Glomerular endothelial cell (primary cell): ENCODE measurements around the gene SRSF7. TPM values are rescaled to one million over a fixed set of nuclear protein-coding genes. Genes with fewer than 3 reads are reported as not detected.
"Not testable (repeated sequence)": the region's sequence is repeated elsewhere in the genome, so short reads cannot be mapped to it uniquely, and the experiment has no call there.

Experiments
- DNase-seq: peaks from one replicate; pipeline ENCODE4 v3.0.0-alpha.2; 2011; ENCODE audit warnings: low read depth, low spot score; ENCODE audit errors: extremely low read depth
- total RNA-seq: library from RNA; depleted of rRNA; stranded (reverse); fragments of >200 nt; gene quantifications from 2 replicates; pipeline ENCODE4 v1.2.3, GENCODE V29; 2015

SRSF7 gene
- total RNA-seq: 86.9 and 97.4 TPM in 2 replicates

GRCh38 chr2:38750891-38751595, at the start of gene SRSF7:
Gene SRSF7 (minus strand): TSS chr2:38751361. CDS start chr2:38751256, 105 bp downstream.
- DNase-seq: peak; percentile 97

DNA sequence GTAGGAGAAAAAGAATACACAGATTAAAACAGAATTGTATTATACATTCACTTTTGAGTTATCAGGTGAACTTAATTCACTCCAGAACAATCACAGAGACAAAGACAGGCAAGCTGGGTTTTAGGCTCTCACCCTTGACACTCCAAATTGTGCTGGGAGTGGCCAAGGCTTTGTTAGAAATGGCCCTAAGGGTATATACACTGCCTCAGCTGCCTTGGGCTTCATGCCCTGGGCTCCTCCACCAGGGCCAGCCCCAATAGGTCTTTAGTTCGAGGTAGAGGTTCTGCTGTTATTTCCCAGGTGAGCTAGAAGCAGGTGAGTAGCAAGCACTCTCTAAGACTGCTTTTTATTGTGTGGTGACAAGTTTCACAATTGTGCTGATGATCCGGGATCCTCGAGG, 46.8 kb upstream of the SRSF7 start:
- DNase-seq: no peak

GRCh38 chr2:38797250-38797676, 46.1 kb upstream of the SRSF7 start:
- DNase-seq: peak; percentile 79

GRCh38 chr2:38795016-38795415, 43.9 kb upstream of the SRSF7 start:
- not testable (repeated sequence) for DNase-seq

DNA sequence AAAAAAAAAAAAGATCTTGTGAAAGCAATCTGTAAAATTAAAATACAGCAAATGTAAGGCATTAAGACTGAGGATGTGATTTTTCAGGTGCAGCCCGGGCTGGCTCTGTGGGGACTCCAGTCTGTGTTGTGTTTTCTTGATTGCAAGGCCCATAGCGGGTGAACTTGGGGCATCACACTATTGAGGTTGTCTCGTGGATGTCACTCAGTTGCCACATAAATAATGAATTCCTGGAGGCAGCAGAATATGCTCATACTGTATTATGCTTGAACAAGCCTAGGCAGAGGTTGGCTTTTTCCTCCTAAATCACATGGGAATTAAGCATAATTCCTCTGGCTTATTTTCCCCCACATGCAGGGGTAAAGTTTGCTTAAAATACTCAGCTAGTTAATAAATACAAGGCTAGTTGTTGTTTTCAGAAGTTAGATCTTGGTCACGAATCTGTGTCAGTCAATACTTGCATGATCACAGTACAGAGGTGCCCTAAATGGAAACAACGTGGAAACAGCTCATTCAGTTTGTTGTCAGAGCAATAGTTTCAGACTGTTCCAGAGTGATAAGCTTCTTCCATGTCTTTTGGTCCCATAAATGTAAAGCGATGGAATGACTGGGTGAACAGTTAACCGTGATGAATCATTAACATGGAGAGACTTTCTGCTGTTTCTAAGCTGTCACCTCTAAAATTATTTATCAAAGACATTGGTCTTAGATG, 43.2 kb upstream of the SRSF7 start:
- no peak for DNase-seq

DNA sequence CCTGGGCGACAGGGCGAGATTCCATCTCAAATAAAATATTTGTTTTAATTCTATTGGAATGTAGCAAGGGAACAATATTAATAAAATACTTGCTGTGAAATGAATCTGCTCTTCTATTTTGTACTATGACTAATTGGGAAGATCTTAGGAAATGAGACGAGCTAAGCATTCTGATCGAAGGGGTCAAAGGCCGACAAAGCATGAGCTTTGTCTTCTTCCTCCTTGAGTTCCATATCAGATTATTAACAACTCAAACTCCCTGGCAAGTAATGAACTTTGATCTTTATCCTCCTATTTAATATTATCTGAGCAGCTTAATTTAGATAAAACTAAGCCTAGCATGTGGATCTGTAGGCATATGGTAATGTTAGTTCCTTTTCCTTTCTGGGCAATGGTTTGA, 42.4 kb upstream of the SRSF7 start:
- no peak for DNase-seq

DNA sequence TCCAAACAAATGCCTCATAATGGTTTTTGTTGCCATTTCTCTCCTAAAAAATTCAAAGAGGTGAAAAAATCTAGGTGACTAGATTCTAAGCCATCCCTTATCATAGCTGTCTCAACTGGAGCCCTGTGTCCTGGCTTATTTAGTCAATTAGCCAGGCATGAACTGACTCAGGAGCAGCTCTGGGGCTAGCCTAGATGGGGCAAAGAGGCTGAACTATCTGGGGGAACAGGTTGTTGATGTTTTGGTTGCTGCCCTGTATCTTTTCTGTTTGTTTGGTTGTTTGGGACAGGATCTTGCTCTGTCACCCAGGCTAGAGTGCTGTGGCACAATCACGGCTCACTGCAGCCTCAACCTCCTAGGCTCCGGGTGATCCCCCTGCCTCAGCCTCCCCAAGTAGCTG, 41.6 kb upstream of the SRSF7 start:
- DNase-seq: no peak

GRCh38 chr2:38792321-38792720, 41.2 kb upstream of the SRSF7 start:
- DNase-seq: not testable (repeated sequence)

DNA sequence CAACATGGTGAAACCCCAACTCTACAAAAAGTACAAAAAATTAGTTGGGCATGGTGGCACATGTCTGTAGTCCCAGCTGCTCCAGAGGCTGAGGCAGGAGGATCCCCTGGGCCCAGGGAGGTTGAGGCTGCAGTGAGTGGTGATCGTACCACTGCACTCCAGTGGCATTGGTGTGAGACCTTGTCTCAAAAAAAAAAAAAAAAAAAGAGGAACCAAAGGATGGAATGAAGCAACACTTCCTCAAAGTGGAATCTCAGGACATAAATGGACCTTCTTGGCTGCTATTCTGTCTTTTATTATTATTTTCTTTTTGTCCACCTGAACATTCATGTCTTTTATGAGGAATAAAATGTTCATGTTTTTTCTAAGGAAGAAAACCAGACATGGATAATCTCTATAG, 40.6 kb upstream of the SRSF7 start:
- DNase-seq: no peak

- DNase-seq: no peak
Observed at GRCh38 chr2:38789691-38790090, 38.5 kb upstream of the SRSF7 start.

DNA sequence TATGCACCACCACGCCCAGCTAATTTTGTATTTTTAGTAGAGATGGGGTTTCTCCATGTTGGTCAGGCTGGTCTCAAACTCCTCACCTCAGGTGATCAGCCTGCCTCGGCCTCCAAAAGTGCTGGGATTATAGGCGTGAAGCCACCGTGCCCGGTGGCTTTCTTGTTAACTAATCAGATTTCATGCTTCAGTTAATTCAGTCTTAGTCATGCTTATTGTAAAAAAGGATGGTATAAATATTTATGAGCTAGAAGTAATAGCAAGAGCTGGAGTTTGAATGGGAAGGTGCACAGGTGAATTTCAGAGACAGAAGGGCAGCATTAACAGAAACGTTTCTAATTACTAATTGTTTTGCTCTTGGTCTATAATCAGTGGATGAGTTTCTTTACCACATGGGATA, 37.1 kb upstream of the SRSF7 start:
- no peak for DNase-seq

DNA sequence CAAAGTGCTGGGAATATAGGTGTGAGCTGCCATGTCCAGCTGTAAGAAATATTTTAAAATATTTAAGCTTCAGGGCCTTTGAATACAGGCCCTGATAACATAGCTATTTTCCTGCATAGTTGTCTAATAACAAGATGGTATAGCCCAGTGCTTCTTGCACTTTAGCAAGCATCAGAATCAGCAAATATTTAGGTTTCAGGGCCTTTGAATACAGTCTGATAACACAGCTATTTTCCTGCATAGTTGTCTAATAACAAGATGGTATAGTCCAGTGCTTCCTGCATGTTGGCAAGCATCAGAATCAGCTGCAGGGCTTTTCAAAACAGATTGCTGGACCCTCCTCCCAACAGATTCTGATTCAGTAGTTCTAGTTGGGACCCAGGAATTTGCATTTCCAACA, 32.4 kb upstream of the SRSF7 start:
- no peak for DNase-seq

GRCh38 chr2:38778687-38779082, 27.5 kb upstream of the SRSF7 start:
- no peak for DNase-seq

GRCh38 chr2:38776531-38776930, 25.4 kb upstream of the SRSF7 start:
- no peak for DNase-seq

GRCh38 chr2:38775921-38776225, 24.7 kb upstream of the SRSF7 start:
- DNase-seq: no peak

- no peak for DNase-seq
Observed at GRCh38 chr2:38775097-38775920, 24.1 kb upstream of the SRSF7 start.

DNA sequence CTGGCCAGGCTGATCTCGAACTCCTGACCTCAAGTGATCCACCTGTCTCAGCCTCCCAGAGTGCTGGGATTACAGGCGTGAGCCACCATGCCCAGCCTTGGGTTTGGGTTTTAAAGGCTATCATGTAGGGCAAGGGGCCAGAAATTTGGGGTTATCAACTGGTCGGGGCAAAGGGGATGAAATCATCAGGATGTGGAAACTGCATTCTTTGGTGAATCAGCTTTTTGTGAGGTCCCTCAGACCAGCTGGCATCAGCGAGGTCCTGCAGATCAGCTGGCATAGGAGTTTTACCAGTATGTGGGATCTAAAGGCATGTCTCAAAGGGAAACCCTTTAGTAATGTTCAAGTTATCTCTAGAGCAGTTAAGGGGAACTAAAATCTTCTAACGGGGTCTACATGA, 20.5 kb upstream of the SRSF7 start:
- no peak for DNase-seq

DNA sequence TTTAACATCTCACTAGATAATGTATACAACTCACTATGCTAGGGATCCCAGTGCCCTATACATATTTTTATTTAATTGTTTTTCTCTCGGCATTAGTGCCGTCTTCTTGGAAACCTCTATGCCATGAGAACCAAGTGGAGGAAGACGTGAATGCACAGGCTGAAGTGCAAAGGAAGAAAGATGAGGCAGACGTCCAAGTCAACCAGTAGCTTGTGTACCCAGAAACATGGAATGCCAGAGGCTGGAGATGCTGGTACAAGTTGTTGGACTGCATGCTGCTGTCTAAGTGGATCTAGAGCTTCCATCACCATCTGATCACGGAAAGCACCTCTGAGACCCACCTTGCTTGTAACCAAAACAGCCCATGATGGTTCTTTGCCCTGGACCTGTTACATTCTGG, 14.4 kb upstream of the SRSF7 start:
- no peak for DNase-seq

- DNase-seq: no peak
Observed at GRCh38 chr2:38765149-38765548, 14.0 kb upstream of the SRSF7 start.

- no peak for DNase-seq
Observed at GRCh38 chr2:38763728-38764127, 12.6 kb upstream of the SRSF7 start.

- DNase-seq: no peak
Observed at GRCh38 chr2:38763228-38763627, 12.1 kb upstream of the SRSF7 start.

- DNase-seq: not testable (repeated sequence)
Observed at GRCh38 chr2:38755891-38756290, 4.7 kb upstream of the SRSF7 start.
